Subcutaneous adipose tissue (tissue), 4 donors: ENCODE data around the gene DYNLRB1. TPM values are rescaled to one million over a fixed set of nuclear protein-coding genes. Genes with fewer than 3 reads are reported as not detected.

Source experiments
- total RNA-seq, 4 donors: library from RNA; depleted of rRNA; stranded (reverse); fragments of >200 nt; gene quantifications; one replicate each; pipeline ENCODE4 v1.1.0, GENCODE V29; 2016
- TF ChIP-seq, protein P1 (sequence below): fragments of 450-650 bp; IDR thresholded peaks from one replicate; pipeline ENCODE4 v1.5.1; 2016; ENCODE audit warnings: low read depth, mild to moderate bottlenecking, control low read depth, antibody characterized with exemption, moderate library complexity

DYNLRB1 gene
- total RNA-seq, 4 donors from 2014 or later, result 111 to 206 (median 122) TPM

GRCh38 chr20:34534391-34535165 is 18.4 kb downstream of the DYNLRB1 start:
- TF ChIP-seq, protein P1, sequence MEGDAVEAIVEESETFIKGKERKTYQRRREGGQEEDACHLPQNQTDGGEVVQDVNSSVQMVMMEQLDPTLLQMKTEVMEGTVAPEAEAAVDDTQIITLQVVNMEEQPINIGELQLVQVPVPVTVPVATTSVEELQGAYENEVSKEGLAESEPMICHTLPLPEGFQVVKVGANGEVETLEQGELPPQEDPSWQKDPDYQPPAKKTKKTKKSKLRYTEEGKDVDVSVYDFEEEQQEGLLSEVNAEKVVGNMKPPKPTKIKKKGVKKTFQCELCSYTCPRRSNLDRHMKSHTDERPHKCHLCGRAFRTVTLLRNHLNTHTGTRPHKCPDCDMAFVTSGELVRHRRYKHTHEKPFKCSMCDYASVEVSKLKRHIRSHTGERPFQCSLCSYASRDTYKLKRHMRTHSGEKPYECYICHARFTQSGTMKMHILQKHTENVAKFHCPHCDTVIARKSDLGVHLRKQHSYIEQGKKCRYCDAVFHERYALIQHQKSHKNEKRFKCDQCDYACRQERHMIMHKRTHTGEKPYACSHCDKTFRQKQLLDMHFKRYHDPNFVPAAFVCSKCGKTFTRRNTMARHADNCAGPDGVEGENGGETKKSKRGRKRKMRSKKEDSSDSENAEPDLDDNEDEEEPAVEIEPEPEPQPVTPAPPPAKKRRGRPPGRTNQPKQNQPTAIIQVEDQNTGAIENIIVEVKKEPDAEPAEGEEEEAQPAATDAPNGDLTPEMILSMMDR, result no peak

DNA sequence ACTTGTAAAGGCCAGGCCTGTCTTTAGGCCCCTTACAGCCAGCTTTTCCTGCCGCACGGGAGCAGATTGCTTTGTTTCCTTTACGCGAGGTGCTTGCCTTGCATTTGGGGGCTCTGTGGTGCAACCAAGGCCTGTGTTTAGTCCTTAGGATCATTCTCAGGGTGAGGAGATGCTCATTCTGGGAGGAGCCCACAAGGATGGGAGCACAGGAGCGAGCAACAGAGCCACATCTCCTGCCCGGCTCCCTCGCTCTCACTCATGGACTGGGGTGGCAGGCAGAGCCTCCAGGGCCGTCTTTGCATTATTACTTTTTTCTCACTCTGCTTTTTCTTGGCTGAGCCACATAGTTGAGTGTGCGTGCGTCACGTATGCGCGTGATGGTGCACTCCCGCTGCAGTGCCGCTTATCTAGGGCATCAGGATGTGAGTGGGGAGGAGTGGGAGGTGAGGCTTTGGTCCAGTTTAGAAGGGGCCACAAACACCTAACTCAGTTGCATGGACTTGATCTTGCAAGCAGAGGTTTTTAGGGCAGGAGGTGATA is 19.1 kb downstream of the DYNLRB1 start:
- TF ChIP-seq, protein P1, result no peak

GRCh38 chr20:34535857-34536256 is 19.6 kb downstream of the DYNLRB1 start:
- TF ChIP-seq, protein P1, result no peak

DNA sequence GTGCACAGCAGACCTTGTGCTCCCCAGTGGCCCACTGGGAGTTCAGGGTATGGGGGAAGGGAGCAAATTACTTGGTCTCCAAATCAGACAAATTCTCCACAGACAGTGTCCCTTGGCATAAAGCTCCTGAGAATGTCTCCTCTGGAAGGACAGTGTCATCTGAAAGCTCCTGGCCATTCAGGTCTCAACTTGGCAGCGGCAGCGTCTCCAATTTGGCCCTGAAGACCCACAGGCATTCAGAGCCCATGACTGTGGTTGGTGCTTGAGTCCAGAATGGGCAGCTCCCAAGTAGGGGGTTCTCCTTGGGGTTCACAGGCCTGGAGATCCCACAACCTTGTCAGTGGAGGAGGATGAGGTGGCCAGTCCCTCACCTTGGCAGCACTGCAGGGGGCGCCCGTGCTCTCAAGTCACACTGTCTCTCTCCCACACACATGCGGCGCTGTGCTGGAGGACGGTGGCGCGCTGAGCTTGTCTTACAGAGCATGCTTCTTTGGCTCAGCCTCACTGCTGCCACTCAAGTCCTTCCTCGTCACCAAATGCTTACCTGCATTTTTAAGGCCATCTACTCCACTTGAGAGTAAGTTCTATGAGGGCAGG is 20.7 kb downstream of the DYNLRB1 start:
- TF ChIP-seq, protein P1, result no peak

DNA sequence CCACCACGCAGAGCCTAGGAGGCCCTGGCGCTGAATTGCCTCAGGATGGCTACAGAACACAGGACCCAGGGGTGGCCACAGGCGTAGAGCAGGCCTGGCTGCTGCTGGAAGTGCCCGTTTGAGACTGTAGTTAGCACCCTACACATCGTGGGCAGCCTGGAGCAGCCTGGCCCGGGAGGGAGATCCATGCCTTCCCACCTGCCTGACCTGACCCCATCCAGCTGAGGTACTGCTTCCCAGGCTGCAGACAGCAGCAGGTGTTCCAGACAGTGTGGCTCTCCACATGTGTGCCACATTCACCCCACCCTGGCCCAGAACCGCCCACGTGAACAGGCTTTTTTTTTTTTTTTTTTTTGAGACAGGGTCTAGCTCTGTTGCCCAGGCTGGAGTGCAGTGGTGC is 21.4 kb downstream of the DYNLRB1 start:
- TF ChIP-seq, protein P1, result no peak

- TF ChIP-seq, protein P1, result no peak
Measured at GRCh38 chr20:34538671-34539123, 22.5 kb downstream of the DYNLRB1 start.

- TF ChIP-seq, protein P1, result no peak
Measured at GRCh38 chr20:34539756-34540155, 23.5 kb downstream of the DYNLRB1 start.
